ENCODE results near the gene SPINT4.
"Not testable (repeated sequence)": the region's sequence is repeated elsewhere in the genome, so short reads cannot be mapped to it uniquely, and the experiment has no call there.

SPINT4 gene

DNA sequence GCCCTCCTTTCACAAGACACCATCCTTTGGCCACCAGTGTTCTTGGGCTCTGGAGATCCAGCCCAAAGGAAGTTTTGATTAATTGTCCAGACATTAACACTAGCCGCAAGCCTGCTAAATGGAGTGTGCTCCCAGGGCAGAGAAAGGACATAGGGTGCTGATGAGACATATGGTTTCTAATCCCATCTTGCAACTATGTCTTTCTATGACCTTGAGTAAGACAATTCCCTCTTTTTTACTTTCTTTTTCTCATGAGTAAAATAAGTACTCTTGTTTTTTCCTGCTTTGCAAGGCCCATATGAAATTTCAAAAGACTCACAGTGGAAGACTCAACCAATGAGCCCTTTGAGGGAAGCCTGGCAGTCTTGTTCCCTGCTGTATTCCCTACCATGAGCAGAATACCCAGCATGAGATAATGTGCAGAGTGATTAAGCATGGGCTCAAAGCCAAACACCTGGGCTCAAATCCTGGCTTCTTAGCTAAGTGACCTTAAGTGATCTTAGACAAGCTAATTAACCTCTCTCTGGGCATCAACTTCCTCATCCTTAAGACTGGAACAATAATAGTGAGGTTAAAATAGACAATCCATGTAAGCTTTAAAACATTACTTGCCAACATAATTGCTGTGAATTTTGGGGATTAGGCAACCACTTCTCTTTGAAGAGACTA lies 17.0 kb upstream of the SPINT4 start, which contains the start of gene WFDC10B:
Gene WFDC10B (minus strand): TSS at position 51 of the 669 bp plus-strand sequence. CDS start 19,027 bp downstream, outside the sequence.
- Histone ChIP-seq H3K27ac (no peak within 1 kb of the TSS), H3K4me3 (no peak within 1 kb of the TSS)
- TF ChIP-seq, protein P1, sequence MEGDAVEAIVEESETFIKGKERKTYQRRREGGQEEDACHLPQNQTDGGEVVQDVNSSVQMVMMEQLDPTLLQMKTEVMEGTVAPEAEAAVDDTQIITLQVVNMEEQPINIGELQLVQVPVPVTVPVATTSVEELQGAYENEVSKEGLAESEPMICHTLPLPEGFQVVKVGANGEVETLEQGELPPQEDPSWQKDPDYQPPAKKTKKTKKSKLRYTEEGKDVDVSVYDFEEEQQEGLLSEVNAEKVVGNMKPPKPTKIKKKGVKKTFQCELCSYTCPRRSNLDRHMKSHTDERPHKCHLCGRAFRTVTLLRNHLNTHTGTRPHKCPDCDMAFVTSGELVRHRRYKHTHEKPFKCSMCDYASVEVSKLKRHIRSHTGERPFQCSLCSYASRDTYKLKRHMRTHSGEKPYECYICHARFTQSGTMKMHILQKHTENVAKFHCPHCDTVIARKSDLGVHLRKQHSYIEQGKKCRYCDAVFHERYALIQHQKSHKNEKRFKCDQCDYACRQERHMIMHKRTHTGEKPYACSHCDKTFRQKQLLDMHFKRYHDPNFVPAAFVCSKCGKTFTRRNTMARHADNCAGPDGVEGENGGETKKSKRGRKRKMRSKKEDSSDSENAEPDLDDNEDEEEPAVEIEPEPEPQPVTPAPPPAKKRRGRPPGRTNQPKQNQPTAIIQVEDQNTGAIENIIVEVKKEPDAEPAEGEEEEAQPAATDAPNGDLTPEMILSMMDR (IDR thresholded peaks at IDR 0.05): no peak
- DNase-seq (ENCODE audit: low spot score): no peak

- not testable (repeated sequence) for H3K4me3 ChIP-seq; H3K27ac ChIP-seq; DNase-seq (ENCODE audit: low spot score)
These were observed 5.9 kb upstream of the SPINT4 start for GRCh38 chr20:45716141-45716688.

GRCh38 chr20:45725134-45725533 lies 3.0 kb downstream of the SPINT4 start:
- no peak for DNase-seq (ENCODE audit: low spot score)
- Histone ChIP-seq H3K27ac (no peak overlapping the region), H3K4me3 (no peak overlapping the region)
- TF ChIP-seq, protein P1 (IDR thresholded peaks at IDR 0.05): no peak

- H3K4me3 ChIP-seq: no peak overlapping the region
- TF ChIP-seq, protein P1 (IDR thresholded peaks at IDR 0.05): no peak
- no peak overlapping the region for H3K27ac ChIP-seq
- no peak for DNase-seq (ENCODE audit: low spot score)
These were observed 4.9 kb downstream of the SPINT4 start for GRCh38 chr20:45727044-45727443.

- DNase-seq (ENCODE audit: low spot score): no peak
- Histone ChIP-seq H3K4me3 (no peak overlapping the region), H3K27ac (no peak overlapping the region)
- TF ChIP-seq, protein P1 (IDR thresholded peaks at IDR 0.05): no peak
These were observed 10.1 kb downstream of the SPINT4 start for GRCh38 chr20:45732199-45732598.

DNA sequence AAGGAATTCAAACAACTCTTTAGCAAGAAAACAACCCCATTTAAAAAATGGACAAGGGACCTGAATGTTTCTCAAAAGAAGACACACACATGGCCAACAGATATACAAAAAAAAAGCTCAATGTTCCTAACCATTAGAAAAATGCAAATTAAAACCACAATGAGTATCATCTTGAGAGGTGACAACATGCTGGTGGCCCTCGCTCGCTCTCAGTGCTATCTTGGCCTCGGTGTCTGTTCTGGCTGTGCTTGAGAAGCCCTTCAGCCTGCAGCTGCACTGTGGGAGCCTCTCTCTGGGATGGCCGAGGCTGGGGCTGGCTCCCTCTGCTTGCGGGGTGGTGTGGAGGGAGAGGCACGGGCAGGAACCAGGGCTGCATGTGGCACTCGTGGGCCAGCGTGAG lies 13.4 kb downstream of the SPINT4 start:
- TF ChIP-seq, protein P1 (IDR thresholded peaks at IDR 0.05): no peak
- DNase-seq (ENCODE audit: low spot score): no peak
- H3K4me3 ChIP-seq: no peak overlapping the region
- no peak overlapping the region for H3K27ac ChIP-seq

DNA sequence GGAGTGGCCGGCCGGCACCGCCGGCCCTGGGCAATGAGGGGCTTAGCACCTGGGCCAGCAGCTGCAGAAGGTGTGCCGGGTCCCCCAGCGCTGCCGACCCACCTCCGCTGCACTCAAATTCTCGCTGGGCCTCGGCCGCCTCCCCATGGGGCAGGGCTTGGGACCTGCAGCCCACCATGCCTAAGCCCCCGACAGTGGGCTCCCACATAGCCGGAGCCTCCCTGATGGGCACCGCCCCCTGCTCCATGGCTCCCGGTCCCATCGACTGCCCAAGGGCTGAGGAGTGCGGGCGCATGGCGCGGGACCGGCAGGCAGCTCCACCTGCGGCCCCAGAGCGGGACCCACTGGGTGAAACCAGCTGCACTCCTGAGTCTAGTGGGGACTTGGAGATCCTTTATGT lies 13.8 kb downstream of the SPINT4 start:
- DNase-seq (ENCODE audit: low spot score): no peak
- TF ChIP-seq, protein P1 (IDR thresholded peaks at IDR 0.05): no peak
- no peak overlapping the region for H3K4me3 ChIP-seq
- no peak overlapping the region for H3K27ac ChIP-seq

Measured in coronary artery (tissue), 2 donors.